ENCODE data around the gene MCOLN2. TPM values are rescaled to one million over a fixed set of nuclear protein-coding genes. Genes with fewer than 3 reads are reported as not detected.
A peak's percentile ranks its signal among the peaks of the same experiment; 100 is the strongest.

The MCOLN2 gene
- total RNA-seq, 1 experiment from 2014 or later = 11.3 TPM

DNA sequence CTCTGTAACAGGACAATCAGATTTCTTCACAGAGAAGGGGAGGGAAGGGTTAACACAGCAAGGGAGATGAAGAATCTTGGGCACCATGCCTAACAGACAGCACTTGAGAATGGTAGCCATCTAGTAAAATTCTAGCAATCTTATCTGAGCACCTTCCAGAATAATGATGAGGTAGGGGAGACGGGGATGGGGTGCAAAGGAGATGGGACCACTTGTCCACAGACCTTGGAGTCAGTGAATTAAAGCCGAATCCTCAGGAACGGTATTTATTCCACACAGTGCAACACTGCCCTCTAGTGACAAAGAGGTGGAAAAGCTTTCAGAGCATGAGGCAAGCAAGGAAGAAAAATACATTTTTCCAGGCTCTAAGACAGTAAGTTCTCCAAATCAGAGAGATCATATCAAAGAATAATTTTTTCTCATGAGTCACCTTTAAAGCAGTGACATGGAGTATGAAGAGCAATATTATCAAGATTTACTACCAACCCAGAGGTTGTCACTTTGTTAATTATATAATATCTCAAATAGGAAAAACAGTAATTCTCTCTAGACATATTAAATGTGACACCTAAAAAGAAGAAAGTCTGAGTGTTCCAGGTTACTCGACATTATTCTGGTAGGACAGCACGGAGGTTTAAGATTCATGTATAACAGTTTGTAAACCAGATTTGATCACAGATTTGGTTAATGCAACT, 60.6 kb downstream of the MCOLN2 start:
- Histone ChIP-seq H3K9me2 (ENCODE audit: insufficient read depth) (no peaks in the 10 kb centered on the region), H3K4me2 (ENCODE audit: low read length) (no peak overlapping the region), H3K79me2 (ENCODE audit: insufficient read depth, low read length) (no peaks in the 10 kb centered on the region), H3K4me1 (ENCODE audit: control insufficient read depth in 1 of 2, insufficient read depth in 2 of 2, low read length in 2 of 2) (no peaks in the 10 kb centered on the region), H2AFZ (ENCODE audit: low read depth, low read length, poor library complexity, severe bottlenecking) (no peak overlapping the region), H3K27me3 (ENCODE audit: insufficient read depth, low read length) (no peaks in the 10 kb centered on the region), H4K20me1 (ENCODE audit: insufficient read depth) (no peaks in the 10 kb centered on the region), H3K4me3 (replicated peaks in 1 of 2; ENCODE audit: low read depth in 1 of 2, low read length in 2 of 2) (no peak overlapping the region), H3K36me3 (ENCODE audit: control insufficient read depth in 1 of 2, insufficient read depth in 2 of 2, low read length in 2 of 2) (no peaks in the 10 kb centered on the region), H3K27ac (ENCODE audit: low read depth, low read length) (no peak overlapping the region), H3K9me3 (ENCODE audit: control insufficient read depth in 1 of 2, insufficient read depth in 1 of 2, low read depth in 1 of 2, low read length in 2 of 2) (no peaks in the 10 kb centered on the region), H3K9ac (ENCODE audit: low read length) (no peak overlapping the region)
- ATAC-seq (peak; percentile 83), DNase-seq (ENCODE audit: low read depth, low spot score) (peak; percentile 39)
- RAD21 ChIA-PET (ENCODE audit: low non-redundant PET in 1 of 2, low total read pairs in 2 of 2, uncharacterized antibody in 2 of 2, unreplicated experiment in 2 of 2) = interaction anchor here in 1 of 2 experiments (1.2 kb wide), 1 partner anchor 176 kb away, joined by 3 read pairs; no protein-coding TSS in a partner anchor
- CTCF ChIA-PET = interaction anchor here (1.2 to 3.5 kb wide), 6 partner anchors 9 to 792 kb away, joined by 4 to 18 read pairs (median 7); partner anchors contain the start of gene PRKACB
- TF ChIP-seq, protein P1, sequence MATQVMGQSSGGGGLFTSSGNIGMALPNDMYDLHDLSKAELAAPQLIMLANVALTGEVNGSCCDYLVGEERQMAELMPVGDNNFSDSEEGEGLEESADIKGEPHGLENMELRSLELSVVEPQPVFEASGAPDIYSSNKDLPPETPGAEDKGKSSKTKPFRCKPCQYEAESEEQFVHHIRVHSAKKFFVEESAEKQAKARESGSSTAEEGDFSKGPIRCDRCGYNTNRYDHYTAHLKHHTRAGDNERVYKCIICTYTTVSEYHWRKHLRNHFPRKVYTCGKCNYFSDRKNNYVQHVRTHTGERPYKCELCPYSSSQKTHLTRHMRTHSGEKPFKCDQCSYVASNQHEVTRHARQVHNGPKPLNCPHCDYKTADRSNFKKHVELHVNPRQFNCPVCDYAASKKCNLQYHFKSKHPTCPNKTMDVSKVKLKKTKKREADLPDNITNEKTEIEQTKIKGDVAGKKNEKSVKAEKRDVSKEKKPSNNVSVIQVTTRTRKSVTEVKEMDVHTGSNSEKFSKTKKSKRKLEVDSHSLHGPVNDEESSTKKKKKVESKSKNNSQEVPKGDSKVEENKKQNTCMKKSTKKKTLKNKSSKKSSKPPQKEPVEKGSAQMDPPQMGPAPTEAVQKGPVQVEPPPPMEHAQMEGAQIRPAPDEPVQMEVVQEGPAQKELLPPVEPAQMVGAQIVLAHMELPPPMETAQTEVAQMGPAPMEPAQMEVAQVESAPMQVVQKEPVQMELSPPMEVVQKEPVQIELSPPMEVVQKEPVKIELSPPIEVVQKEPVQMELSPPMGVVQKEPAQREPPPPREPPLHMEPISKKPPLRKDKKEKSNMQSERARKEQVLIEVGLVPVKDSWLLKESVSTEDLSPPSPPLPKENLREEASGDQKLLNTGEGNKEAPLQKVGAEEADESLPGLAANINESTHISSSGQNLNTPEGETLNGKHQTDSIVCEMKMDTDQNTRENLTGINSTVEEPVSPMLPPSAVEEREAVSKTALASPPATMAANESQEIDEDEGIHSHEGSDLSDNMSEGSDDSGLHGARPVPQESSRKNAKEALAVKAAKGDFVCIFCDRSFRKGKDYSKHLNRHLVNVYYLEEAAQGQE (IDR thresholded peaks at IDR 0.05; ENCODE audit: low read depth) = no peak
- no peak for TF ChIP-seq CEBPB (IDR thresholded peaks at IDR 0.05; ENCODE audit: low read depth)
- TF ChIP-seq, protein P2, sequence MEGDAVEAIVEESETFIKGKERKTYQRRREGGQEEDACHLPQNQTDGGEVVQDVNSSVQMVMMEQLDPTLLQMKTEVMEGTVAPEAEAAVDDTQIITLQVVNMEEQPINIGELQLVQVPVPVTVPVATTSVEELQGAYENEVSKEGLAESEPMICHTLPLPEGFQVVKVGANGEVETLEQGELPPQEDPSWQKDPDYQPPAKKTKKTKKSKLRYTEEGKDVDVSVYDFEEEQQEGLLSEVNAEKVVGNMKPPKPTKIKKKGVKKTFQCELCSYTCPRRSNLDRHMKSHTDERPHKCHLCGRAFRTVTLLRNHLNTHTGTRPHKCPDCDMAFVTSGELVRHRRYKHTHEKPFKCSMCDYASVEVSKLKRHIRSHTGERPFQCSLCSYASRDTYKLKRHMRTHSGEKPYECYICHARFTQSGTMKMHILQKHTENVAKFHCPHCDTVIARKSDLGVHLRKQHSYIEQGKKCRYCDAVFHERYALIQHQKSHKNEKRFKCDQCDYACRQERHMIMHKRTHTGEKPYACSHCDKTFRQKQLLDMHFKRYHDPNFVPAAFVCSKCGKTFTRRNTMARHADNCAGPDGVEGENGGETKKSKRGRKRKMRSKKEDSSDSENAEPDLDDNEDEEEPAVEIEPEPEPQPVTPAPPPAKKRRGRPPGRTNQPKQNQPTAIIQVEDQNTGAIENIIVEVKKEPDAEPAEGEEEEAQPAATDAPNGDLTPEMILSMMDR (IDR thresholded peaks at IDR 0.05 in 2 of 3, conservative IDR thresholded peaks at IDR 0.05 in 1 of 3; ENCODE audit: borderline replicate concordance in 1 of 3, insufficient read depth in 1 of 3, low read depth in 2 of 3, low read length in 2 of 3) = peak; percentile 71 to 95 (median 90); a peak in 5 of 6 replicates
- TF ChIP-seq RAD21 (IDR thresholded peaks at IDR 0.05; ENCODE audit: low read depth) = peak; percentile 92
- no peak for TF ChIP-seq CBX3 (IDR thresholded peaks at IDR 0.05; ENCODE audit: low read depth)
- TF ChIP-seq JUND (IDR thresholded peaks at IDR 0.05) = no peak; the same call in 1 of the 2 replicates
- no peak for TF ChIP-seq POLR2A (IDR thresholded peaks at IDR 0.05; ENCODE audit: borderline replicate concordance, extremely low read depth, insufficient read depth, insufficient read length)
- no peak for TF ChIP-seq SRF (IDR thresholded peaks at IDR 0.05; ENCODE audit: low read depth)
- POLR2A ChIA-PET = no interaction called here
- intact Hi-C loops (cut with micrococcal nuclease) = loop anchor here (2.0 to 10.0 kb wide), 4 partner anchors 153 to 794 kb away; partner anchors contain the start of gene PRKACB
- no TSS peak for BruUV-seq (replicated peaks)
